ENCODE data around the gene CYRIA. TPM values are rescaled to one million over a fixed set of nuclear protein-coding genes. Genes with fewer than 3 reads are reported as not detected.

The CYRIA gene
- total and polyA plus RNA-seq, 10 of the 15 experiments (the other 5 are each of a cell fraction or from before 2014, with no cell fraction given): 3.0 to 13.1 (median 8.5) TPM

GRCh38 chr2:16664809-16665747, 556 bp downstream of the CYRIA start:
- SMC1A ChIA-PET (ENCODE audit: uncharacterized antibody, unreplicated experiment): interaction anchor here (1.0 to 17.8 kb wide), 15 partner anchors 11 to 73 kb away, joined by 3 to 302 read pairs (median 5); no protein-coding TSS in a partner anchor
- Histone ChIP-seq H3K4me3 (peak overlapping the region; percentile 36; the same call in 1 of the 2 replicates), H3K79me2 (ENCODE audit: control insufficient read depth, insufficient read depth, low read length) (no peaks in the 10 kb centered on the region), H3K9ac (ENCODE audit: control insufficient read depth, insufficient read depth, low read length) (no peak overlapping the region), H3K27me3 (replicated peaks in 1 of 2; ENCODE audit: control insufficient read depth in 2 of 2, insufficient read depth in 2 of 2, low read length in 1 of 2) (peaks cover 0 to 12% of the 10 kb centered on the region in 2 experiments; a peak in 3 of 4 replicates), H3K4me2 (ENCODE audit: control insufficient read depth, insufficient read depth) (peak overlapping the region; percentile 75), H4K20me1 (ENCODE audit: control insufficient read depth, insufficient read depth) (no peaks in the 10 kb centered on the region), H3K9me3 (replicated peaks; ENCODE audit: control insufficient read depth, insufficient read depth, low read length) (no peaks in the 10 kb centered on the region; the same call in 2 of the 3 replicates), H3K36me3 (ENCODE audit: control insufficient read depth in 2 of 2, insufficient read depth in 2 of 2, low read length in 1 of 2) (no peaks in the 10 kb centered on the region), H3K27ac (ENCODE audit: control insufficient read depth, insufficient read depth) (no peak overlapping the region), H3K4me1 (ENCODE audit: control insufficient read depth, insufficient read depth, low read length) (peaks cover 33% of the 10 kb centered on the region), H2AFZ (ENCODE audit: control insufficient read depth, low read depth, low read length) (no peak overlapping the region)
- no peak for TF ChIP-seq BRCA1 (IDR thresholded peaks at IDR 0.05; ENCODE audit: low read depth, low read length)
- no peak for TF ChIP-seq RELA (IDR thresholded peaks at IDR 0.05; ENCODE audit: borderline replicate concordance, partially characterized antibody)
- TF ChIP-seq, protein P1, sequence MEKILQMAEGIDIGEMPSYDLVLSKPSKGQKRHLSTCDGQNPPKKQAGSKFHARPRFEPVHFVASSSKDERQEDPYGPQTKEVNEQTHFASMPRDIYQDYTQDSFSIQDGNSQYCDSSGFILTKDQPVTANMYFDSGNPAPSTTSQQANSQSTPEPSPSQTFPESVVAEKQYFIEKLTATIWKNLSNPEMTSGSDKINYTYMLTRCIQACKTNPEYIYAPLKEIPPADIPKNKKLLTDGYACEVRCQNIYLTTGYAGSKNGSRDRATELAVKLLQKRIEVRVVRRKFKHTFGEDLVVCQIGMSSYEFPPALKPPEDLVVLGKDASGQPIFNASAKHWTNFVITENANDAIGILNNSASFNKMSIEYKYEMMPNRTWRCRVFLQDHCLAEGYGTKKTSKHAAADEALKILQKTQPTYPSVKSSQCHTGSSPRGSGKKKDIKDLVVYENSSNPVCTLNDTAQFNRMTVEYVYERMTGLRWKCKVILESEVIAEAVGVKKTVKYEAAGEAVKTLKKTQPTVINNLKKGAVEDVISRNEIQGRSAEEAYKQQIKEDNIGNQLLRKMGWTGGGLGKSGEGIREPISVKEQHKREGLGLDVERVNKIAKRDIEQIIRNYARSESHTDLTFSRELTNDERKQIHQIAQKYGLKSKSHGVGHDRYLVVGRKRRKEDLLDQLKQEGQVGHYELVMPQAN (conservative IDR thresholded peaks at IDR 0.05): 0 out of 2 replicates have a peak, but pooled peaks have one; percentile 25
- TF ChIP-seq SIX5 (IDR thresholded peaks at IDR 0.05; ENCODE audit: low read depth, low read length, severe bottlenecking): no peak
- TF ChIP-seq MEF2B (IDR thresholded peaks at IDR 0.05; ENCODE audit: partially characterized antibody, poor library complexity, severe bottlenecking): peak; percentile 81
- no peak for TF ChIP-seq SMAD5 (IDR thresholded peaks at IDR 0.05; ENCODE audit: low read depth)
- TF ChIP-seq IKZF2 (IDR thresholded peaks at IDR 0.05): 0 out of 4 replicates have a peak, but pooled peaks of 1 of the 2 experiments have one; percentile 8
- peak; percentile 31 for TF ChIP-seq IKZF1 (conservative IDR thresholded peaks at IDR 0.05)
- in situ Hi-C loops (cut with MboI): no loop called here
- DNase-seq (ENCODE audit: low read depth, low spot score): no peak
- POLR2A ChIA-PET: interaction anchor here (1.3 to 11.7 kb wide), 5 partner anchors 11 to 40 kb away, joined by 4 to 187 read pairs (median 9); no protein-coding TSS in a partner anchor
- CTCF ChIA-PET: interaction anchor here (0.8 to 9.4 kb wide), 8 partner anchors 8 to 92 kb away, joined by 3 to 82 read pairs (median 5); no protein-coding TSS in a partner anchor
- no TSS peak for BruUV-seq (replicated peaks)
- 11% methylated on average over 20 of the region's 34 CpGs for WGBS (ENCODE audit: insufficient coverage, insufficient replicate concordance, low lambda C conversion rate, missing lambda C conversion rate)
- RAD21 ChIA-PET (ENCODE audit: unreplicated experiment): interaction anchor here (0.7 to 9.8 kb wide), 10 partner anchors 10 to 92 kb away, joined by 3 to 202 read pairs (median 4); no protein-coding TSS in a partner anchor
- FAIRE-seq: no peak
- peak; percentile 4; the same call in 1 of the 3 replicates for ATAC-seq
- intact Hi-C loops (cut with micrococcal nuclease; ENCODE audit: unreplicated experiment): no loop called here
